ENCODE results near the gene CHMP6.
"Not testable (repeated sequence)": the region's sequence is repeated elsewhere in the genome, so short reads cannot be mapped to it uniquely, and the experiment has no call there.

CHMP6 gene

GRCh38 chr17:81011951-81012350, 20.3 kb downstream of the CHMP6 start:
- DNase-seq (ENCODE audit: low spot score) = no peak

GRCh38 chr17:81012574-81013447, 21.2 kb downstream of the CHMP6 start:
- no peak for DNase-seq (ENCODE audit: low spot score)

- DNase-seq (ENCODE audit: low spot score) = no peak
Measured at GRCh38 chr17:81013642-81014041, 22.0 kb downstream of the CHMP6 start.

DNA sequence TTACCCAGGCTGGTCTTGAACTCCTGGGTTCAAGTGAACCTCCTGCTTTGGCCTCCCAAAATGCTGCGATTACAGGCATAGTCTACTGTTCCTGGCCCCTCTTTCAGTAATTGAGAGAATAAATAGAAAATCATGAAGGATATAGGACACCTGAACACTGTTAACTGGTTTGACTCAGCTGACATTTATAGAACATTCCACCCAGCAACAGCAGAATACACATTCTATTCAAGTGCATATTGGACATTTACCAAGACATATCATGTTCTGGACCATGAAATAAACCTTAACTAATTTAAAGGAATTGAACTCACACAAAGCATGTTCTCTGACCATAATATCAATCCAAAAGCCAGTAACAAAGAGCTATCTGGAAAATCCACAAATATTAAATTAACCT, 23.5 kb downstream of the CHMP6 start:
- DNase-seq (ENCODE audit: low spot score) = no peak

DNA sequence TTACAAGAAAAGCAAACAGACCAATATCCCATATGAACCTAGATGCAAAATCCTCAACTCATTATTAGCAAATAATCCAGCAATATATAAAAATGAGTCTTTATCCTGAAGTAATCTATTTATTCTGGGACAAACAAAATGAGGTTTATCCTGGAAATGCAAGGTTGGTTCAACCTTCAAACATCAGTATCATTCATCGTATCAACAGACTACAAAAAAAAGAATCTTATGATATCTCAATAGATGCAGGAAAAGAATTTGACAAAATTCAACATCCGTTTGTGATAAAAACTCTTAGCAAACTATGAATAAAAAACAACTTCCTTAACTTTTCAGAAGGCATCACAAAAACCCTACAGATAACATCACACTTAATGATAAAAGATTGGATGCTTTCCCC, 24.9 kb downstream of the CHMP6 start:
- DNase-seq (ENCODE audit: low spot score) = no peak

DNA sequence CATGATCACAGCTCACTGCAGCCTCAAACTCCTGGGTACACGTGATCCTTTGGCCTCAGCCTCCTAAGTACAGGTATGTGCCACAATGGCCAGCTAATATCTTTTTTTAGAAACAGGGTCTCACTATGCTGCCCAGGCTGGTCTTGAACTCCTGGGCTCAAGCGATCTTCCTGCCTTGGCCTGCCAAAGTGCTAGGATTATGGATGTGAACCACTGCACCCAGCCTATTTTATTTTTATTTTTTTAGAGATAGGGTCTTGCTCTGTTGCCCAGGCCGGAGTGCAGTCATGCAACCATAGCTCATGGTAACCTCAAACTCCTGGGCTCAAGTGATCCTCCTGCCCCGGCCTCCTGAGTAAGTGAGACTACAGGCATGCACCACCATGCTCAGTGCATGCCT, 25.7 kb downstream of the CHMP6 start:
- DNase-seq (ENCODE audit: low spot score) = not testable (repeated sequence)

DNA sequence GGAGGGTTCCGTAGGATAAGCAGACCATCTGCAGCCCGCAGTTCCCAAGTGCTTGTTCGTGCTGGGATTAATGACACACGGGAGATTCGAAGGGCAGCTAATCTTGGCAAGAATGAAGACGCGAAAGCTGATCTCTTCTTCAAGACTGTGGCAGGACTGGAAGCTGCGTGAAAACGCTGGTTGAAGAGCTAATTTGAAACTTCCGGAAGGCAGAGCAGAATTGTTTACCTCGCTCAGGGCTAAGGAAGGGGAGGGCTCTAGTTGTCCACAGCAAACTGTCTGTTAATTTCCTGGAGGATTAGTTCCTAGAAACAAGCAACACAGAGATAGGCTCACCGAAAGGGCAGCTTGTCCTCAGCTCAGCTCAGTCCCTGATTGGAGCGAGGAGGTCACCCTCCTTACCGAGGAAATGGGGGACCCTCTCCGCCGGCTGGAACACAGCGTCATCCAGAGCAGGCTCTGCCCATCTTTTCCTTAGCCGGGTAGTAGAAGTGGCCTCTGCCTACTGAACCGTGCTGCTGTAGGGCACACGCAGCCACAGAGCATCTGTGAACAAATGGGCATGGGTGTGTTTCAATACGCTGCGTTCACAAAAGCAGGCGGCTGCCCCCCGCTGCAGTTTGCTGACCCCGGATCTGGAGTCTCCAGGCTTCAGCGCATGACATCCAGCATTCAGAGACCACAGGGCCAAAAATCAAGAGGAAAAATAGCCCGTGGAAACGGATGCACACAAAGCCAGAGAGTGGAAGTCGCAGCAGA, 26.6 kb downstream of the CHMP6 start:
- DNase-seq (ENCODE audit: low spot score) = no peak

DNA sequence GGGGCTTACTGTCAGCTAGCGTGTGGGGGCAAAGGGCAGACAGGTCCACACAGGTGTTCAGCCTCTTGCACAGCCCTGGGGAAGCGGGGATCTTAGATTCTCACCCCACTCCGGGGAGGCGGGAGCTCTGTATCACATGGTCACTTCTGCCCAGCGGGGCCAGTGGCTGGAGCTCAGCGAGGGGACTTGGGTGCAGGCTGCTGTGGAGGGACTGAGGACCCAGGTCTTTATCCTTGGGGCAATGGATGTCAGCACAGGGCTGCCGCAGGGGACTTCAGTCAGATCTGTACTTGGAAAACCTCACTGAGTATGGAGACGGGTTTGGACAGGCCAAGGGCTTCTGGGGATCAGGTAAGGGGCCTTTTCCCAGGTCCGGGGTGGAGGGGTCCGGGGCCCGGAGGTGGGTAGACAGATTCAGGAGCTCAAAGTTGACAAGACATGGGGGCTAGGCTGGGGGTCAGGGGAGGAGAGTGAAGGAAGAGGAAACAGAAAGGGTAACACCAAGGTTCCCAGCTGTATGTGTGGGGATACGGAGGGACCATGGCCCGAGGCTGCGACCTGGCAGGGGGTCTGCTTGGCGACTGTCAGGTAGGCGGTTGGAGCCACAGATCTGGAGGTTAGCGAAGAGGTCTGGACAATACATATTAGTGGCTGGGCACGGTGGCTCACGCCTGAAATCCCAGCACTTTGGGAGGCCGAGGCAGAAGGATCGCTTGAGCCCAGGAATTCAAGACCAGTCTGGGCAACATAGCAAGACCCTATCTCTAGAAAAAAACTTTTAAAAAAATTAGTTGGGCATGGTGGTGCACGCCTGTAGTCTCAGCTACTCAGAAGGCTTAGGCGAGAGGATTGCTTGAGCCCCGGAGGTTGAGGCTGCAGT, 28.2 kb downstream of the CHMP6 start:
- no peak for DNase-seq (ENCODE audit: low spot score)

DNA sequence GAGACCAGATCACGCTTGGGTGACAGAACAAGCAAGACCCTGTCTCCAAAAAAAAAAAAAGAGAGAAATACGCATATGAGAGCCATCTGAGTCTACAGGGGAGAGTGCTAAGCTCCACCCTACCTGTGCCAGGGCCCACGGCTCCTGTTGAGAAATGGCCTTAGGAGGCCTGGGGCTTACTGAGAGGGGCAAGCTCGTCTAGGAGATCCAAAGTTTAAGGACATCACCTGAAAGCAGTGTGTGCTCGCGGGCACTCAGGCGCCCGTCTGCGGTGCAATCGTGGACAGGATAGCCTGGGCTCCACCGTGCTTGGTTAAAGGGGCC, 28.8 kb downstream of the CHMP6 start:
- no peak for DNase-seq (ENCODE audit: low spot score)

DNA sequence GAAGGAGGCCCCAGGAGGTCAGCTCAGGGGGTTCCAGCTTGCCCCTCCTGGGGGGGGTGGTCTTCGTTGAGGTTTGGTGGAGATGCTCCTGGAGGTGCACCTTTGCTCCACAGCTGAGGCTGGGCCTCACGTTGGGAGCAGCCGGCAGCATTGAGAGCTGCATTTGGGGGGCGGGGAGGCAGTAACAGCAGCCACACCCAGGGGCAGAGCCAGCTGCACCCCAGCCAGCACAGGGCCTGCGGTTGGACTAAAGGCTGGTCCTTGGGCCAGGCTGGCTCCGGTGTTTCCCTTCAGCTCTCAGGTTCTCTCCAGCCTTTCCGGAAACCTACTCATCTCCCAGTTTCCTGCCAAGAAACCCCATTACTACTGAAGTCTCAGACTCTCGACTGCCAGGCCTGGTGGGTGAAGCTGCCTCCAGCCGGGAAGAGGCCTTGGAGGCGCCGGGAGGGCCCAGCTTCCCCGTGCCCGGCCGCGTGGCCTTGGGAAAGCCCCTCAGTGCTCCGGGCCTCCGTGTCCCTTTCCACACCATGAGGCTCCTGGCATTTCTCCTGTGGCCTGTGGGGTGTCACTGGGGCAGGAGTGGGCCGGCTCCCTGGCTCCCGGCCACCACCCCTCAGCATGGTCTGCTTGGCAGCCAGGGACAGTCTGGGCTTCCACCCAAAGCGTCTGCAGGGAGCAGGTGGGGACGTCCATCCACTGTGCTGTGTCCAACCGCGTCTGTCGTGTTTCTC, 29.3 kb downstream of the CHMP6 start:
- DNase-seq (ENCODE audit: low spot score) = no peak

- no peak for DNase-seq (ENCODE audit: low spot score)
Measured at GRCh38 chr17:81021531-81022343, 30.1 kb downstream of the CHMP6 start.

DNA sequence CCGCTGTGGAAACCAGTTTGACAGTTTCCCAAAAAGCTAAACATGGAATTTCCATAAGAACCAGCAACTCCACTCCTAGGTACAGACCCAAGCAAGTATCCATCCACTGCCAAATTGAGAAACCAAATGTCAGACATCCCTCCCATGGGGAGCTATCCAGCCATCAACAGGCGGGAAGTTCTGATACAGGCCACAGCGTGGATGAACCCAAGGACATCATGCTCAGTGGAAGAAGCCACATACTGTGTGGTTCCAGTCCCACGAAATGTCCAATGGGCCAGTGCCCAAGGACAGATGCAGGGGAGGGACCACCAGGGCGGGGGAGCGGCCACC, 30.7 kb downstream of the CHMP6 start:
- no peak for DNase-seq (ENCODE audit: low spot score)

DNA sequence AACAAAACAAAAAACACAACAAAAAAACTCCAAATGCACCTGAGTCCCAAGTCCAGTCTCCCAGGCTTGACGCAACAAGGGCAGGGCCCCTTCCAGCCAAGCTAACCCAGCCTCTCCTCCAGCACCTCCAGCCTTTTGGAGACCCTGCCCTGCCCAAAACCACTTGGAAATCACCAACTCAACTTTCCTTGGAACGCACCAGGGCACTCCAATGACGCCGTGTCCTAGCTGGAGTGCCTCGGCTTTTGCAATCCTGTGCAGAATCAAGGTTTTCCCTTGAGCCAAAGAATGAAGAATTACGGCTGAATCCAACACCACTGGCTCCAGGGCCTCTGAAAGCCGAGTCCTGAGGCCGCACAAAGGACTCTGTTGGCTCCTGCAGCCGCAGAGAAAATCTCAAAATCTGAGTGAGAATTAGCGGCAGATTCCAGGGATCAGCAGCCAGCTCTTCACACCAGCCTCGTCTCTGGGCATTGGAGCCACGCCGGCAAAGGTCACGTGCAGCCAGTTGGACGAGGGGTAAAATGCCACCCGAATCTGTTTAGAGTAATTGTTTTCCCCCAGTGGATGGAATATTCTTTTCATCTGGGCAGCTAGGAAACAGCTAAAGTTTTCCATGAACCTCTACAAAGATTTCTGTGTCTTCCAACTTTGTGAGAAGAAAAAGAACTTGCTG, 33.6 kb downstream of the CHMP6 start:
- DNase-seq (ENCODE audit: low spot score) = no peak

GRCh38 chr17:81025741-81026129, 34.1 kb downstream of the CHMP6 start:
- no peak for DNase-seq (ENCODE audit: low spot score)

DNA sequence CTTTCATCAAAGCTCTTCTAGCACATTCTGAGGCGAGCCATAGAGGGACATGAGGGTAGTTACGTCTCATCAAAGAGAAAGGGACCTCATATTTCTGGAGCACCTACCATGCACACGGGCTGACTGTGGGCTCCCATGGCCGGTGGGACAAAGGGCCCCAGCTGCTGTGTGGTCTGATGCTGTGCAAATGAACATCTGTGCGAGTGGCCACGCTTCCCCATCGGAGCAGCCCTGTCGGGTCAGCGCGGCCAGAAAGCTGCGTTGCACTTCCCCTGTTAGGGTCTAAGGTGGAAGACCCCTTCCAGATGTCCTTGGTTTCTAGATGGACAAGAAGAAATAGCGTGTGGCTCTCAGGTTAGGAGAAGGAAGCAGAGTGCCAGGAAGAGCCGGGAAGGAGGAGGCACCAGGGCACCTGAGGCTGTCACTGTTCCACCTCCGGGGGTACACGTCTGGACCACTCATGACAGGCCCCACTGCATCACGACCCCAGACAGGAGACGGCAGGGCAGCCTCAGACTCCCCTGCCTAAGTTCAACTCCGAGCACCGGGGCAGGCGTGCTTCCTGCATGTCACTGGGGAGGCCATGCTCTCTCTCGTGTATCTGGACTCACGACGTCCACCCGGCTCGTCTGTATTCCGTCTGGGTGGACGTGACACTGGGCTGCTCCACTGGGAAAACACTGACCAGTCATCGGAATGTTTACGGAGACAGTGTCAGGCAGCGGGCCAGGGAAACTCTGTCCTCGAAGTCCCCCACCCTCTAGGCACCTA, 34.8 kb downstream of the CHMP6 start:
- no peak for DNase-seq (ENCODE audit: low spot score)

- no peak for DNase-seq (ENCODE audit: low spot score)
Measured at GRCh38 chr17:81027038-81027437, 35.4 kb downstream of the CHMP6 start.

GRCh38 chr17:81027591-81028505, 36.2 kb downstream of the CHMP6 start:
- DNase-seq (ENCODE audit: low spot score) = no peak

GRCh38 chr17:81028506-81028858, 36.8 kb downstream of the CHMP6 start:
- no peak for DNase-seq (ENCODE audit: low spot score)

GRCh38 chr17:81029859-81030258, 38.2 kb downstream of the CHMP6 start:
- DNase-seq (ENCODE audit: low spot score) = no peak
